Kidney glomerular epithelial cell (primary cell): ENCODE data around the gene KIRREL3.
A peak's percentile ranks its signal among the peaks of the same experiment; 100 is the strongest.

Experiments used
- DNase-seq: peaks from one replicate; lab custom pipeline; 2025; lab: John Stamatoyannopoulos, UW

Gene KIRREL3

DNA sequence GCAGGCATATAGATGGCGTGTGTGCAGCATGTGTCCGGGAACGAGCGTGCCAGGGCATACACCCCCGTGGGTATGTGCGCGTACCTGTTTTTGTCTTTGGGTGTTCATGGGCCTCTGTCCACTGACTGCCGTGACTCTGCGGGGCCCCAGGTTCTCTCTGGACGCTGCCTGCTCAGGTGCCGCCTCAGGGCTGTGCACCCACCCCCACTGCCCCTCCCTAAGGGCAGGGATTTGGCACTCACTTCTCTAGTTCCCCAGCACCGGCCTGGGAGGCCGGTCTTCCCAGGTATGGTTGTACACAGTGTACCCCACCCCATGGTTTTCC lies 533.6 kb downstream of the KIRREL3 start:
- no peak for DNase-seq

DNA sequence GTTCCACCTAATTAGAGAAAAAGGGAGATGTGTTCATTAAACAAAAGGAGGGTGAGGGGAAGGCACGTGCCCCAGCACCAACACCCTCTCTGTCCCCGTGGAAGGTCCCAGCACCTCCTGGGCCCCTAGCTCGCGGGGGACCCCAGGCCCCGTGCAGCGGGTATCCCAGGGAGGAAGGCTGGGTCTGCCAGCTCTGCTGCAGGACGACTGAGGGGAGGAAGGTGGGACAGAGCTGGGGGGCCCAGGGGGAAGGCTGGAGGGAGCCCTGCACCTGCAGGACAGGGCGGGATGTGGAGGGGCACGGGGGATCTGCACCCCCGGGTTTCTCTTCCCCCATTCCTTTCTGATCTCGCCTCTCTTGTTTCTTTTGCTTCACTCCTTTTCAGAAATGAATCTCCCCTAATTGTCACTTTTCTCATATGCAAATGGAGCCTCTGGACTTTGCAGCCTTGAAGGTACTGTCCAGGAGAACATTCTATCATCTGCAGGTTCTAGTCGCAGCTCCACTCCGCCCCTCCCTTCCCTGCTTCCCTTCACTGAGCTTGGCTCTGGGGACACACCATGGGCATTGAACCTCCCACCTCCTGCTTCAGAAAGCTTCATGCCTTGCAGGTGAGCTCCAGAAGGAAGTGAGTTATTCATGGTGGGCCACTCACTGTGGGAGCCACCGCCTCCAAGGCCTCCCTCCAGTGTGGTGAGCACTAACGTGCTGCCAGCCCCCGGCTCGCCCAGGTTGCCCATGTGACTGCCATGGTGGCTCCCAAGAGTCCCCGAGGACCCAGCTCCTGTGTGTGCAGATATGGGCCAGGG lies 534.1 kb downstream of the KIRREL3 start:
- DNase-seq, result no peak

DNA sequence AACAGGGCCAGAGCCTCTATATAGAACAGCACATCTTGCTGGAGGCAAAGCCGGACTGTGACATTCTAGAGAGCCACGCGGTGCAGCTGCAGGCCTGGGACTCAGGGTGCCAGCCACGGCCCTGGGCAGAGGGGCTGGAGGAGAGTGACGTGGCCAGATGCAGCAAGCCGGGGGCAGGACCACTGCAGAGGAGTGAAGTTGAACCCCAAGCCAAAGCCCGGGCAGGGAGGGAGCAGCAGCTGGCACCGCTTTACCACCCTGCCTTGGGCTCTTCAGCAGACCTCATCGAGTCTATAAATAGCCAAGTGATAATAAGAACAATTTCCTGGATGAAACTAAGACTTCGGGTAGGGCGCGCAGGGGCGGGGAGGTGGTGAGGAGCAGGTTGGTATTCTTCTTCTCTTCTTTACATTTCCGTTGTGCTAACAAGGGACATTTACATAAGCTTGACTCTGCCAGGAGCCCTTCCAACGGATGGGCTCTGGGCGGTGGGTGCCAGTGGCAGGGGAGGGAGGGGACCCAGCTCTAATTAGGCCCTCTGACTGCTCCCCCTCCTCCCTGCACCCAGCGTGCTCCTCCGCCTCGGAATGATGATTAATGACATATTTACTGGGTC lies 534.9 kb downstream of the KIRREL3 start:
- DNase-seq, result no peak

DNA sequence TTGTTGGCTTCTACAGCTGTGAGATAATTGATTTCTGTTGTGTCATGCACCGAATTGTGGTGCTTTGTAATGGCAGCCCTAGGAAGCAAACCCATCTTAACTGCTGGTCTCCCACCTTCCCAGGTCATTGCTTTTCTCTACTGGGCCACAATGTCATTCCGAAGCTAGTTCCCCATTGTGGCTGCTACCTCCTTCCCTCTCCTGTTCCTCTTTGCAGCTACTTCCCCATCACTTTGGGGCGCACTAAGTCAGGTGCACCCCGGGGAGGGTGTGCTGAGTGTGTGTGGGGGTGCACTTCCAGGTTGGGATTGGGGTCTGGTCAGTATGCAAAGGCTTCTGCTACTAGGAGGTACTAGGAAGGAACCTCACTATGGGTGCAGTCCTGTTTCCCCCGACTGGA lies 535.8 kb downstream of the KIRREL3 start:
- DNase-seq, result no peak

DNA sequence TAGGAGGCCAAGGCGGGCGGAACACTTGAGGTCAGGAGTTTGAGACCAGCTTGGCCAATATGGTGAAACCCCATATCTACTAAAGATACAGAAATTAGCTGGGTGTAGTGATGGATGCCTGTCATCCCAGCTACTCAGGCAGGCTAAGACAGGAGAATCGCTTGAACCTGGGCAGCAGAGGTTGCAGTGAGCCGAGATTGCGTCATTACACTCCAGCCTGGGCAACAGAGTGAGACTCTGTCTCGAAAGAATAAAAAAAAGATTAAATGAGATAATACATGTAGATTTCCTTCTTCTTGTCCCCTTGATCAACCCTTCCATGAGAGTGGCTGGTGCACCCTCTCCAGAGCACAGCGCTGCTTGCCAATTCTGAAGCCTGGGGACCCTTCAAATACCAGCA lies 538.1 kb downstream of the KIRREL3 start:
- no peak for DNase-seq

GRCh38 chr11:126461996-126462395 lies 538.6 kb downstream of the KIRREL3 start:
- DNase-seq, result no peak

GRCh38 chr11:126461096-126461440 lies 539.5 kb downstream of the KIRREL3 start:
- DNase-seq, result no peak

- no peak for DNase-seq
These were observed 540.0 kb downstream of the KIRREL3 start for GRCh38 chr11:126460417-126461095.

DNA sequence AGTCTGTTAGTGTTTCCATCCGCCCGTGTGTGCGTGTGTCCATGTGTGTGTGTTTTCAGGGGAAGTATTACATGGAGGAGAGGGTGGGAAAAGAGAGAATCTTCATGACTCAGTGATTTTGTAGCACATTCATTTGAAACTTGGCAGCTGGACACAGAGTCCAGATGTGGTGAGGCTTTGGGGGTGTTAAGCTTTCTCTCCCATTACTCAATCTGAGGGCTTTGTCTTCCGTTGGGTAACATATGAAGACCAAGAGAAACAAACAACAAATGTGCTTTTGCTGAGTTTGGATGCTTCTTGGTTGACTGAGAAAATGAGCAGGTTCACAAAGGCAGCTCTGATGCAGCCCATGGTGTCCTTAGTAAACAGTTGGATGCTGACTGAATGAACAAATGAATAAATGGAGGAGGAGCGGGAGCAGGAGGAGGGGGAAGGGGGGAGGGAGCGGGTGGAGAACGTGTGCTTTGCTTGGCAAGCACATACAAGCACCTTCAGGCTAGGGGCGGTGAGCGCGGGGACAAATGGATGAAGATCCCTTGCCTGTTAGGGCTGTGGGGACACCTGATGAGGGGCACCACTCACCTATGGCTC lies 540.8 kb downstream of the KIRREL3 start:
- DNase-seq, result no peak

- DNase-seq, result no peak
These were observed 542.8 kb downstream of the KIRREL3 start for GRCh38 chr11:126457817-126458216.

GRCh38 chr11:126456783-126457542 lies 543.6 kb downstream of the KIRREL3 start:
- DNase-seq, result no peak

- DNase-seq, result no peak
These were observed 544.5 kb downstream of the KIRREL3 start for GRCh38 chr11:126456089-126456488.

- no peak for DNase-seq
These were observed 548.1 kb downstream of the KIRREL3 start for GRCh38 chr11:126452241-126453101.

DNA sequence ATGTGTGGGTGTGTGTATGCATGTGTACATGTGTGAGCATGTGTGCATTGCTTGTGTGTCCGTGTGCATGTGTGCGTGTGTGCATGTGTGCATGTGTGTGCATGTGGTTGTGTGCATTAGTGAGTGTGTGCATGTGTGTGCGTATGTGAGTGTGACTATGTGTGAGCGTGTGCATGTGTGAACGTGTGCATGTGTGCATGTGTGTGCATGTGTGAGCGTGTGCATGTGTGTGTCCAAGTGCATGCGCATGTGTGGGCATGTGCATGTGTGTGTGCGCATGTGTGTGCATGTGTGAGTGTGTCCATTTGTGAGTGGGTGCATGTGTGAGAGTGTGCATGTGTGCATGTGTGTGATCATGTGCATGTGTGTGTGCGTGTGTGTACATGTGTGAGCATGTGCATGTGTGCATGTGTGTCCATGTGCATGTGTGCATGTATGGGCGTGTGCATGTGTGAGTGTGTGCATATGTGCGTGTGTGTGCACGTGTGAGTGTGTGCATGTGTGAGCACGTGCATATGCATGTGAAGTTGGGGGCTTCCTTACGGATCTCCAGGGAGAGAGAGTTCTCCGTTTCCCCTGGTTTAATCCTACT lies 549.3 kb downstream of the KIRREL3 start:
- DNase-seq, result no peak

GRCh38 chr11:126450806-126451205 lies 549.8 kb downstream of the KIRREL3 start:
- DNase-seq, result no peak

DNA sequence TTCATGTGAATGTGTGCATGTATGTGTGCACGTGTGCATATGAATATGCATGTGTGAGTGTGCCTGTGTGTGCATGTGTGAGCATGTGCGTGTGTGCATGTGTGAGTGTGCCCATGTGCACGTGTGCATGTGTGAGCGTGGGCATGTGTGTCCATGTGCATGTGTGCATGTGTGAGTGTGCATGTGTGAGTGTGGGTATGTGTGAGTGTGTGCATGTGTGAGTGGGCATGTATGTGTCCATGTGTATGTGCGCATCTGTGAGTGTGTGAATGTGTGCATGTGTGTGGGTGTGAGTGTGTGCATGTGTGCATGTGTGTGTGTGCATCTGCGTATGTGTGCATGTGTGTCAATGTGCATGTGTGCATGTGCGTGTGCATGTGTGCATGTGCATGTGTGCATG lies 550.4 kb downstream of the KIRREL3 start:
- no peak for DNase-seq

DNA sequence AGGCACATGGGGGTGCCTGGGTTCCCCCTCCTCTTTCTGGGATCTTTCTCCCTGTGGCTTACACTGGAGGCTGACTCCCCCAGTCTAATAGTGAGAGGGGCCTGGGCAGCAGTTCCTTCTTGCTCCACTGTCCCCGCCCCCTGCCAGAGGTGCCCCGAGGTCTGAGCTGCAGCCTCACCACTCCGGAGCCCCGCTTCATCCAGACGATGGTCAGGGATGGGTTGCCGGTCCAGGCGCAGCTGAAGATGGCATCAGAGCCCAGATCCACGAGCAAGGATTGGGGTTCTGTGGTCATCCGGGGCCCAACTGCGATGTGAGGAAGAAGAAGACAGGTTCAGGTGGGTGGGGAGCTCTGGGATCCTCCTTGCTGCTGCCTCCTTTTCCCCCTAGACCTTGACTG lies 554.0 kb downstream of the KIRREL3 start:
- no peak for DNase-seq

DNA sequence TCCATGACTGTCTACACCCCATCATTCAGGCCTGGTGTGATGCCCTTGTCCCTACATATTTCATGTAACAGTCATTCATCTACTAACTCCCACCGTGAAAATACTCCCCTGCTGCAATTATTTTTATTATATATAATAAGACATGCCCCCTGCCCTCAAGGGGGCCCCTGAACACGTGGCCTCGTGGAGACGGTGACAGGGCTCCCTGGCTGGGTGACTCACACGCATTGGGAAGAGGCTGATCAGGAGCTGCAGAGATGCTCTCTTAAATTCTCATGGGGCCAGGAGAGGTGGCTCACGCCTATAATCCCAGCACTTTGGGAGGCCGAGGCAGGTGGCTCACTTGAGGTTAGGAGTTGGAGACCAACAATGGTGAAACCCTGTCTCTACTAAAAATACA lies 556.5 kb downstream of the KIRREL3 start:
- DNase-seq, result no peak

DNA sequence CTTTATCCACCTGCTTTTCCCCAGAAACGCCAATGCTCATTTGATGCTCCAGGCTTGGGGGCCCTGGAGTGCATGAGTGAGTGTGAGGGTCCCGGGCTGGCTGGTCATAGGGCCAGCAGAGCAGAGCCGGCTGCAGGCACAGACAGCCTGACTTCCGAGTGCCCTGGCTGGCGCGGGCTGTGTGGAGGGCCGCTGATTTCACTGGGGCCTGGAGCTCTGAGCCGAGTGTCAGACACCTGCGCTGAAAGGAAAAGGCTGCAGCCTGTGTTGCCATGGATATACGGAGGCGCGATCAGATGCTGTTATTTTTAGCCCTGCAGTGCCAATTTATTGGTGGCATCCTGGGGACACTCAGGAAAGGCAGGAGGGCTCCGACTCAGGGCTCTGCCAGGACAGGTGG lies 557.5 kb downstream of the KIRREL3 start:
- DNase-seq, result no peak

GRCh38 chr11:126440792-126441514 lies 559.6 kb downstream of the KIRREL3 start:
- DNase-seq, result peak; percentile 67
